Hepatocyte (in vitro differentiated cells): ENCODE data around the gene RPUSD3.

Experiments
- EZH2phosphoT487 ChIP-seq: fragments of 200-600 bp; sonication (generic); IDR thresholded peaks from one replicate; pipeline ENCODE4 v1.6.1; 2018; ENCODE audit warnings: antibody characterized with exemption, mild to moderate bottlenecking, low read depth, moderate library complexity; ENCODE audit not compliant: unreplicated experiment, severe bottlenecking
- TF ChIP-seq, protein P1 (sequence below): fragments of 200-600 bp; sonication (generic); IDR thresholded peaks from 2 replicates; pipeline ENCODE4 v1.5.1; 2016; ENCODE audit warnings: antibody characterized with exemption, mild to moderate bottlenecking; ENCODE audit not compliant: poor library complexity

- TF ChIP-seq EZH2phosphoT487, result no peak
- TF ChIP-seq, protein P1, sequence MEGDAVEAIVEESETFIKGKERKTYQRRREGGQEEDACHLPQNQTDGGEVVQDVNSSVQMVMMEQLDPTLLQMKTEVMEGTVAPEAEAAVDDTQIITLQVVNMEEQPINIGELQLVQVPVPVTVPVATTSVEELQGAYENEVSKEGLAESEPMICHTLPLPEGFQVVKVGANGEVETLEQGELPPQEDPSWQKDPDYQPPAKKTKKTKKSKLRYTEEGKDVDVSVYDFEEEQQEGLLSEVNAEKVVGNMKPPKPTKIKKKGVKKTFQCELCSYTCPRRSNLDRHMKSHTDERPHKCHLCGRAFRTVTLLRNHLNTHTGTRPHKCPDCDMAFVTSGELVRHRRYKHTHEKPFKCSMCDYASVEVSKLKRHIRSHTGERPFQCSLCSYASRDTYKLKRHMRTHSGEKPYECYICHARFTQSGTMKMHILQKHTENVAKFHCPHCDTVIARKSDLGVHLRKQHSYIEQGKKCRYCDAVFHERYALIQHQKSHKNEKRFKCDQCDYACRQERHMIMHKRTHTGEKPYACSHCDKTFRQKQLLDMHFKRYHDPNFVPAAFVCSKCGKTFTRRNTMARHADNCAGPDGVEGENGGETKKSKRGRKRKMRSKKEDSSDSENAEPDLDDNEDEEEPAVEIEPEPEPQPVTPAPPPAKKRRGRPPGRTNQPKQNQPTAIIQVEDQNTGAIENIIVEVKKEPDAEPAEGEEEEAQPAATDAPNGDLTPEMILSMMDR, result no peak
Observed at GRCh38 chr3:9884555-9885165, 40.9 kb upstream of the RPUSD3 start.
